ENCODE results near the gene ARMC9.

The ARMC9 gene

GRCh38 chr2:231409776-231410175, 211.3 kb downstream of the ARMC9 start:
- Histone ChIP-seq H3K27ac (no peak overlapping the region), H4K20me1 (ENCODE audit: insufficient read depth) (no peaks in the 10 kb centered on the region), H3K79me2 (ENCODE audit: insufficient read depth, low read depth) (no peaks in the 10 kb centered on the region), H3K4me2 (no peak overlapping the region), H3K27me3 (ENCODE audit: insufficient read depth, low read depth) (no peaks in the 10 kb centered on the region), H2AFZ (ENCODE audit: low read depth) (no peak overlapping the region), H3K4me1 (ENCODE audit: low read depth, poor library complexity, severe bottlenecking) (peaks cover 19% of the 10 kb centered on the region), H3K4me3 (IDR thresholded peaks at IDR 0.05; ENCODE audit: insufficient read depth, low read depth, low read length) (no peak overlapping the region), H3K9ac (no peak overlapping the region), H3K36me3 (ENCODE audit: insufficient read depth) (no peaks in the 10 kb centered on the region)
- no peak for TF ChIP-seq CTCF (conservative IDR thresholded peaks at IDR 0.05; ENCODE audit: low read depth, low read length)

DNA sequence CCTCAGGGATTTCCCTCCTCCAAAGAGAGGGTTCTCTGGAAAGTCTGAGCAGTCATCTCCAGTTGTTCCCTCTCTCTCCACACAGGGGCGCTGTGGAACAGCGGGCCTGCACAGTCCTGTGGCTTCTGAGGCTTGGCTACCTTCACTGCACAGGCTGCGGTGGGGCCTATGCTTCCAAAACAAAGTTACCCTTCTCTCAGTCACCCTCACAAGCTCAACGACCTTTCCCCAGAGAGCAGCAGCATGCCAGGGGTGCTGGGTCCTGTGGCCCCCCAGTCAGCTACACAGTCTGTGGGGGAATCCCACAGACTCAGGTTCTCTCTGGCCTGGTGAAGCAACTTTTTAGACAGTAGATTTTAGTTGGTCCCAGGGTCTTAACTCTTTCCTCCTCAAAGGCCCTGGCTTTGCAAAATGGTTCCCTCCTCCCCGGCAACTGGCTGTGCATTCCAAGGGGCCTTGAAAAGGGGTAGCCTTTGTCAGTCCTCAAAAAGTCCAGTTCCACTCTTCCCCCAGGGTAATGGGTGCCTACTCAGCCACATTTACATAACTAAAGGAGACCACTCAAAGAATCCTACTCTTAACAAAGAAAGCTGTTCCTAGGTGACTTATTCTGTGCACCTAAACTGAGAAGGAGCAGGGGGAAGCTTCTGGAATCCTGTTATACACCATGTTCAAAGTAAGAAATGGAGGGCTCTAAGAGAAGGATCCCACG, 212.0 kb downstream of the ARMC9 start:
- Histone ChIP-seq H2AFZ (ENCODE audit: low read depth) (no peak overlapping the region), H3K4me2 (no peak overlapping the region), H3K9ac (no peak overlapping the region), H3K4me1 (ENCODE audit: low read depth, poor library complexity, severe bottlenecking) (peaks cover 16% of the 10 kb centered on the region), H3K27ac (no peak overlapping the region), H3K36me3 (ENCODE audit: insufficient read depth) (no peaks in the 10 kb centered on the region), H3K27me3 (ENCODE audit: insufficient read depth, low read depth) (no peaks in the 10 kb centered on the region), H3K4me3 (IDR thresholded peaks at IDR 0.05; ENCODE audit: insufficient read depth, low read depth, low read length) (no peak overlapping the region), H4K20me1 (ENCODE audit: insufficient read depth) (no peaks in the 10 kb centered on the region), H3K79me2 (ENCODE audit: insufficient read depth, low read depth) (no peaks in the 10 kb centered on the region)
- peak; percentile 67 for TF ChIP-seq CTCF (conservative IDR thresholded peaks at IDR 0.05; ENCODE audit: low read depth, low read length)

- Histone ChIP-seq H3K9ac (no peak overlapping the region), H4K20me1 (ENCODE audit: insufficient read depth) (no peaks in the 10 kb centered on the region), H3K4me3 (IDR thresholded peaks at IDR 0.05; ENCODE audit: insufficient read depth, low read depth, low read length) (no peak overlapping the region), H3K79me2 (ENCODE audit: insufficient read depth, low read depth) (no peaks in the 10 kb centered on the region), H2AFZ (ENCODE audit: low read depth) (no peak overlapping the region), H3K36me3 (ENCODE audit: insufficient read depth) (no peaks in the 10 kb centered on the region), H3K4me2 (no peak overlapping the region), H3K4me1 (ENCODE audit: low read depth, poor library complexity, severe bottlenecking) (peaks cover 8% of the 10 kb centered on the region), H3K27ac (no peak overlapping the region), H3K27me3 (ENCODE audit: insufficient read depth, low read depth) (no peaks in the 10 kb centered on the region)
- no peak for TF ChIP-seq CTCF (conservative IDR thresholded peaks at IDR 0.05; ENCODE audit: low read depth, low read length)
These were observed 212.8 kb downstream of the ARMC9 start for GRCh38 chr2:231411237-231411636.

GRCh38 chr2:231411831-231412617, 213.6 kb downstream of the ARMC9 start:
- no peak for TF ChIP-seq CTCF (conservative IDR thresholded peaks at IDR 0.05; ENCODE audit: low read depth, low read length)
- Histone ChIP-seq H3K9ac (no peak overlapping the region), H3K4me3 (IDR thresholded peaks at IDR 0.05; ENCODE audit: insufficient read depth, low read depth, low read length) (no peak overlapping the region), H3K4me1 (ENCODE audit: low read depth, poor library complexity, severe bottlenecking) (peaks cover under 1% of the 10 kb centered on the region), H3K27me3 (ENCODE audit: insufficient read depth, low read depth) (no peaks in the 10 kb centered on the region), H3K79me2 (ENCODE audit: insufficient read depth, low read depth) (no peaks in the 10 kb centered on the region), H4K20me1 (ENCODE audit: insufficient read depth) (no peaks in the 10 kb centered on the region), H3K36me3 (ENCODE audit: insufficient read depth) (no peaks in the 10 kb centered on the region), H2AFZ (ENCODE audit: low read depth) (no peak overlapping the region), H3K4me2 (no peak overlapping the region), H3K27ac (no peak overlapping the region)
